Vagina (tissue), 2 donors: ENCODE measurements around the gene DEGS2. TPM values are rescaled to one million over a fixed set of nuclear protein-coding genes. Genes with fewer than 3 reads are reported as not detected.

Experiments
- DNase-seq, 2 donors: peaks; one replicate each; pipeline ENCODE4 v3.0.0-alpha.2; 2017; ENCODE audit errors: extremely low spot score in 2 of 2
- H3K27ac ChIP-seq: fragments of 200-600 bp; sonication (generic); one replicate; pipeline ENCODE4 v1.5.1; 2019
- H3K27me3 ChIP-seq: fragments of 200-600 bp; sonication (generic); one replicate; pipeline ENCODE4 v1.5.1; 2019
- H3K36me3 ChIP-seq, 2 donors: fragments of 200-600 bp; sonication (generic); one replicate each; pipeline ENCODE4 v1.5.1; 2017 to 2019
- H3K4me1 ChIP-seq: fragments of 200-600 bp; sonication (generic); one replicate; pipeline ENCODE4 v1.5.1; 2019
- H3K4me3 ChIP-seq, 2 donors: fragments of 200-600 bp; sonication (generic); 1 replicate in 1 of 2; 2 replicates in 1 of 2; pipeline ENCODE4 v1.5.1; 2016 to 2019
- H3K9me3 ChIP-seq: fragments of 200-600 bp; sonication (generic); one replicate; pipeline ENCODE4 v1.5.1; 2019
- POLR2A ChIP-seq, 2 donors: fragments of 450-650 bp; IDR thresholded peaks; one replicate each; pipeline ENCODE4 v1.6.1; 2017; ENCODE audit warnings: antibody characterized with exemption in 2 of 2, mild to moderate bottlenecking in 2 of 2, moderate library complexity in 2 of 2
- POLR2AphosphoS5 ChIP-seq, 2 donors: sonication (generic); formaldehyde crosslinking; IDR thresholded peaks; one replicate each; pipeline ENCODE4 v1.9.0; 2017; ENCODE audit warnings: antibody characterized with exemption in 2 of 2, mild to moderate bottlenecking in 2 of 2, low read depth in 1 of 2; ENCODE audit not compliant: insufficient read depth in 1 of 2
- intact Hi-C: fragments of 100-400 bp; cut with DNase I; formaldehyde crosslinking; loops from one replicate; pipeline ENCODE4 v1.15.1; 2023
- total RNA-seq: library from RNA; depleted of rRNA; stranded (reverse); fragments of >200 nt; gene quantifications from one replicate; pipeline ENCODE4 v1.2.3, GENCODE V29; 2016
- TF ChIP-seq, protein P1 (sequence below), 3 experiments: fragments of 450-650 bp in 2 of 3; fragments of 200-600 bp in 1 of 3; sonication (generic) in 1 of 3; IDR thresholded peaks; one replicate each; pipeline ENCODE4 v1.5.1; 2017 to 2019; ENCODE audit warnings: antibody characterized with exemption in 3 of 3, mild to moderate bottlenecking in 2 of 3, moderate library complexity in 2 of 3

DEGS2 gene
- total RNA-seq, 1 donor from 2014 or later = 19.9 TPM

DNA sequence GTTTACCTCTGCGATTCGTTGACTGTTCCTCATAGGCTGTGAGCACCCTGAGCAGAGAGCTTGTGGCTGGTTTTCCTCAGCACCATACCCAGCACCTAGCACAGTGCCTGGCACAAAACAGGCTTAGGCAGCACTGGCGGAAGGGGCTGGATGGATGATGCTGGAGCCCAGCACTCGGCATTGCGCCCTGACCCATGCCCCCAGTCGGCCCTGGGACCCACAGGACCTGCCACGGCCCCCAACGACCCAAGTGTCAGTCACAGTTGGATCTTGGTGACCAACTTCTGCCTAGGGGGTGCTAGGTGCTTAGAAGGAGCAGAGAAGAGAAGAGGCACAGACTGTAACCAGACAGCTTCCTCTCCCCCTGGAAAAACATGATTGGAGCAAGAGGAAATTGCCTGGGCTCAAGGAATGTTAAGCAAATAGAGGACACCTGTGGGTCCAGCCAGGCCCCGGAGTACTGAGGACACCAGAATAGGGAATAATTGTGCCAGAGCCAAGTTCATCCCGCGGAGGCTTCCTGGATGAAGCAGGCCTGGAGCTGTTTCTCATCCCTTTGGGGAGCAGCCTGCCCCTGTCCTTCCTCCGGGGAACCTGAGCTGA is 31.5 kb downstream of the DEGS2 start:
- Histone ChIP-seq H3K27ac (no peak overlapping the region), H3K36me3 (peaks cover 0 to 15% of the 10 kb centered on the region in 2 donors)
- intact Hi-C loops = no loop called here

DNA sequence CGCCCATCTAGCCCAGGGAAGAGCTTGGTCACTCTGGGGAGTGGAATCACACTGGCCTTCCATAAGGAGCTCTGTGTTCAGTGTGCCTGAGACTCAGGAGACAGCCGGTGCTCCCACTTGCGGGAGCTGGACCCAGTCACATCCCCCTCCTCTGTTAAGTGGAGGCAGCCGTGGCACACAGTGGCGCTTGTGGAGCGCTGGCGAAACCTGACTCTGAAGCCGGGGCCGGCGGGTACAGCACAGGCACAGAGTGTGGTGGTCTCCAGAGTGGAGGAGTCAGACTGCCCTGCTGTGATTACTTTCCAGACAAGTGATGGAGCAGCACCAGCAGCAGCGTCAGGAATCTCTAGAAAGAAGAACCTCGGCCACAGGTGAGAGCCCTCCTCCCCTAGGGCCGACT is 33.0 kb downstream of the DEGS2 start:
- TF ChIP-seq, protein P1, sequence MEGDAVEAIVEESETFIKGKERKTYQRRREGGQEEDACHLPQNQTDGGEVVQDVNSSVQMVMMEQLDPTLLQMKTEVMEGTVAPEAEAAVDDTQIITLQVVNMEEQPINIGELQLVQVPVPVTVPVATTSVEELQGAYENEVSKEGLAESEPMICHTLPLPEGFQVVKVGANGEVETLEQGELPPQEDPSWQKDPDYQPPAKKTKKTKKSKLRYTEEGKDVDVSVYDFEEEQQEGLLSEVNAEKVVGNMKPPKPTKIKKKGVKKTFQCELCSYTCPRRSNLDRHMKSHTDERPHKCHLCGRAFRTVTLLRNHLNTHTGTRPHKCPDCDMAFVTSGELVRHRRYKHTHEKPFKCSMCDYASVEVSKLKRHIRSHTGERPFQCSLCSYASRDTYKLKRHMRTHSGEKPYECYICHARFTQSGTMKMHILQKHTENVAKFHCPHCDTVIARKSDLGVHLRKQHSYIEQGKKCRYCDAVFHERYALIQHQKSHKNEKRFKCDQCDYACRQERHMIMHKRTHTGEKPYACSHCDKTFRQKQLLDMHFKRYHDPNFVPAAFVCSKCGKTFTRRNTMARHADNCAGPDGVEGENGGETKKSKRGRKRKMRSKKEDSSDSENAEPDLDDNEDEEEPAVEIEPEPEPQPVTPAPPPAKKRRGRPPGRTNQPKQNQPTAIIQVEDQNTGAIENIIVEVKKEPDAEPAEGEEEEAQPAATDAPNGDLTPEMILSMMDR (IDR thresholded peaks at IDR 0.05) = no peak
- TF ChIP-seq POLR2A (IDR thresholded peaks at IDR 0.05) = no peak
- Histone ChIP-seq H3K9me3 (no peaks in the 10 kb centered on the region), H3K4me3 (no peak overlapping the region), H3K4me1 (peaks cover 8% of the 10 kb centered on the region), H3K36me3 (peaks cover 0 to 15% of the 10 kb centered on the region in 2 donors), H3K27me3 (no peaks in the 10 kb centered on the region), H3K27ac (no peak overlapping the region)
- intact Hi-C loops = no loop called here
- DNase-seq = no peak

More for the DNA sequence above, 31.5 kb downstream of the DEGS2 start:
- no peak for DNase-seq
- TF ChIP-seq, protein P1 (IDR thresholded peaks at IDR 0.05) = no peak
- TF ChIP-seq POLR2AphosphoS5 (IDR thresholded peaks at IDR 0.05; ENCODE audit: insufficient read depth in 1 of 2, low read depth in 1 of 2) (no peak), POLR2A (IDR thresholded peaks at IDR 0.05) (no peak)
- H3K4me3 ChIP-seq = no peak overlapping the region
- no peaks in the 10 kb centered on the region for H3K9me3 ChIP-seq
- no peaks in the 10 kb centered on the region for H3K27me3 ChIP-seq
- peaks cover 22% of the 10 kb centered on the region for H3K4me1 ChIP-seq

DNA sequence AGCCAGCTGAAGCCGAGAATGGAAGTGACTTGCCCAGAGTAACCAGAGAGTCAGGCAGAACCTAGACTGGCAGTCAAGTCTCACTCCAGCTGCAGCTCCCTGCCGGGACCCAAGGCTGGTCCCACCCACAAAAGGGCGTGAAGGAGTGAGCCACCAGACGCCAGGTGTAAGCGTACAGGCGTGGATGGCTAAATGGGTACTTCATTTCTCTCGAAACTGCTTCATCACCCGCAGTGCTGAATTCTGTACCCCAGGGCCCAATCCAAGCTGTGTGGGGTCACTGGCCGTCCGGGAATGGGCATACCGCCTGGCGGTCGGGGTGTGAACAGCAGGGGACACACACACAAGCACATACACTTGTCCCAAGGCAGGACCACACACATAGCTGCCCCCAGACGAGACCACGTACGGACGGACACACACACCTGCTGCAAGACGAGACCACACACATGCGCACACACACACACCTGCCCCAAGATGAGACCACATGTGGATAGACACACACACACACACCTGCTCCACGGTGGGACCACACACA is 34.8 kb downstream of the DEGS2 start:
- H3K4me3 ChIP-seq = no peak overlapping the region
- TF ChIP-seq POLR2AphosphoS5 (IDR thresholded peaks at IDR 0.05; ENCODE audit: insufficient read depth in 1 of 2, low read depth in 1 of 2) (no peak), POLR2A (IDR thresholded peaks at IDR 0.05) (no peak)
- TF ChIP-seq, protein P1 (IDR thresholded peaks at IDR 0.05) = no peak
- H3K36me3 ChIP-seq = peaks cover 0 to 15% of the 10 kb centered on the region in 2 donors
- no peaks in the 10 kb centered on the region for H3K9me3 ChIP-seq
- no peaks in the 10 kb centered on the region for H3K27me3 ChIP-seq
- H3K27ac ChIP-seq = no peak overlapping the region
- H3K4me1 ChIP-seq = peaks cover 7% of the 10 kb centered on the region
- intact Hi-C loops = no loop called here
- no peak for DNase-seq

DNA sequence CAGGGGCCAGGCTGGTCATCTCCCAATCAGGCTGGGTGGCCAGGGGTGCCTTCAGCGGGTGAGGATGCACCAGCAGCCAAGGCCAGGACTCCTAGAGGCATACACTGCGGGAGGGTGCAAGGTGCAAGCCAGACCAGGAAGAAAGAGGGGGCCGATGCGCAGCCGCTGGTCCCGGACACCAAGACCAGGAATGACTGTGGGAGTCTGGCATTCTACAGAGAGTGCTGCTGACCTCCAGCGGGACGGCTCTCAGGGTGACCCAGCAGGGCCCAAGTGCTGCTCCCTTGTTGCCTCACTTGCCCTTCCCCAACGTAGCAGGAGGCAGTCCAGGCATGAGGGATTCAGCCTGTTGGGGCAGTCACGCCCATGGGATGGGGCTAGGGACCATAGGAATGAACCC is 35.8 kb downstream of the DEGS2 start:
- intact Hi-C loops = no loop called here
- Histone ChIP-seq H3K27ac (no peak overlapping the region), H3K27me3 (no peaks in the 10 kb centered on the region), H3K9me3 (no peaks in the 10 kb centered on the region), H3K4me1 (no peaks in the 10 kb centered on the region), H3K4me3 (no peak overlapping the region), H3K36me3 (peaks cover 0 to 15% of the 10 kb centered on the region in 2 donors)
- TF ChIP-seq POLR2AphosphoS5 (IDR thresholded peaks at IDR 0.05; ENCODE audit: insufficient read depth in 1 of 2, low read depth in 1 of 2) = no peak
- TF ChIP-seq, protein P1 (IDR thresholded peaks at IDR 0.05) = no peak
- TF ChIP-seq POLR2A (IDR thresholded peaks at IDR 0.05) = no peak
- DNase-seq = no peak

DNA sequence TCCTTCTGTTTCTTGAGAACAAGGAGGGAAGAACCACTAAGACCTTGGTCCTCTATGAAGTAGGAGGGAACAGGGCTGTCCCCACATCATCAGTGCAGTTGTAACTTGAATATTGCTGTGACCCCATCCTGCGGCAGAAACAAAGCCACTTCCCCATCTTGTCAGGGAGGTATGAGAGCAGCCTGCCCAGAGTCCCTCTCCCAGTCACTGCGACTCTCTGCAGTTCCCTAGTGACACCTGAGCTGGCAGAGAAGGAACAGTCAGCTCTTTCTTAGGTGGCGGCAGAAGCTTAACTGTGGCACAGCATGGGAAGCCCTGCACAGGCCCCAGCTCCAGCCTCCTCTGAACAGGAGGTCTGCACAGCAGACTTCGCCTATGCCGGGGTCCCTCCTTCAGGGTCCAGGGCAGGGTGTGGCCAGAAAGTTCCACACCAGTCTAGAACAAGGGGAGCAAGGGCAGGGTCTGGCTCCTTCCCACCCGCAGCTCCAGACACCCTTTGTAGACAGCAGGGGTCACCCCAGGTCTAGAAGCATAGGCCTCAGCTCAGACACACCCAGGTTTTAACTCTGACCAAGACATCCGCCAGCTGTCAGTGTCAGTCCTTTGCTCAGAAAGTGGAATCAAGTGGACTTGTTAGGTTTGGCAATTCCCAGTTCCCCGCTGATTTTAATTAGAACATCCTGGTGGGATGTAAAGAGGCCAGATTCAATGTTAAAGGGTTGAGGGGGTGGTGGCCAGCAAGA is 36.8 kb downstream of the DEGS2 start:
- Histone ChIP-seq H3K4me1 (no peaks in the 10 kb centered on the region), H3K27me3 (no peaks in the 10 kb centered on the region), H3K9me3 (no peaks in the 10 kb centered on the region), H3K4me3 (no peak overlapping the region), H3K36me3 (peaks cover 0 to 15% of the 10 kb centered on the region in 2 donors), H3K27ac (no peak overlapping the region)
- intact Hi-C loops = no loop called here
- TF ChIP-seq POLR2AphosphoS5 (IDR thresholded peaks at IDR 0.05; ENCODE audit: insufficient read depth in 1 of 2, low read depth in 1 of 2) (no peak), POLR2A (IDR thresholded peaks at IDR 0.05) (no peak)
- TF ChIP-seq, protein P1 (IDR thresholded peaks at IDR 0.05) = no peak
- DNase-seq = no peak
